Gastroesophageal sphincter (tissue), 4 donors: ENCODE data around the gene CEBPE. TPM values are rescaled to one million over a fixed set of nuclear protein-coding genes. Genes with fewer than 3 reads are reported as not detected.

Source experiments
- ATAC-seq: fragments of 150-250 bp; one replicate; pipeline ENCODE4 v1.9.1; 2016; ENCODE audit warnings: mild to moderate bottlenecking, moderate library complexity
- H3K27ac ChIP-seq, 4 donors: fragments of 200-600 bp; sonication (generic) in 3 of 4; 1 replicate in 3 of 4; 2 replicates in 1 of 4; pipeline ENCODE4 v1.5.1; 2016 to 2019
- H3K27me3 ChIP-seq: fragments of 200-600 bp; sonication (generic); one replicate; pipeline ENCODE4 v1.5.1; 2019
- H3K36me3 ChIP-seq, 2 donors: fragments of 200-600 bp; sonication (generic); one replicate each; pipeline ENCODE4 v1.5.1; 2019; ENCODE audit warnings: control low read depth in 1 of 2
- H3K4me1 ChIP-seq, 3 donors: fragments of 200-600 bp; sonication (generic); 1 replicate in 2 of 3; 2 replicates in 1 of 3; pipeline ENCODE4 v1.5.1; 2016 to 2019; ENCODE audit warnings: control low read depth in 2 of 3
- H3K4me3 ChIP-seq, 2 donors: fragments of 200-600 bp; sonication (generic); one replicate each; pipeline ENCODE4 v1.5.1; 2019; ENCODE audit warnings: mild to moderate bottlenecking in 1 of 2, moderate library complexity in 1 of 2
- H3K9me3 ChIP-seq, 3 donors: fragments of 200-600 bp; sonication (generic); one replicate each; pipeline ENCODE4 v1.5.1; 2017 to 2019; ENCODE audit warnings: control low read depth in 2 of 3
- CTCF ChIP-seq, 4 experiments: fragments of 200-600 bp in 2 of 4; fragments of 450-650 bp in 2 of 4; sonication (generic) in 1 of 4; IDR thresholded peaks; one replicate each; pipeline ENCODE4 v1.5.1; 2017 to 2019; ENCODE audit warnings: antibody characterized with exemption in 4 of 4, mild to moderate bottlenecking in 2 of 4, moderate library complexity in 2 of 4
- EP300 ChIP-seq: sonication (generic); formaldehyde crosslinking; IDR thresholded peaks from one replicate; pipeline ENCODE4 v1.6.1; 2017; ENCODE audit warnings: antibody characterized with exemption, mild to moderate bottlenecking
- POLR2A ChIP-seq, 2 donors: fragments of 450-650 bp; IDR thresholded peaks; one replicate each; pipeline ENCODE4 v1.6.1; 2017; ENCODE audit warnings: antibody characterized with exemption in 2 of 2, mild to moderate bottlenecking in 2 of 2, moderate library complexity in 1 of 2
- POLR2AphosphoS5 ChIP-seq: sonication (generic); formaldehyde crosslinking; IDR thresholded peaks from one replicate; pipeline ENCODE4 v1.6.1; 2017; ENCODE audit warnings: antibody characterized with exemption
- WGBS, 2 donors: methylation state at CpG; one replicate each; pipeline ENCODE4 v1.1.5; 2018; ENCODE audit warnings: low coverage in 1 of 2; 5-methylcytosine and 5-hydroxymethylcytosine counted together
- total RNA-seq, 4 donors: library from RNA; depleted of rRNA; stranded (reverse); fragments of >200 nt; gene quantifications; one replicate each; pipeline ENCODE4 v1.1.0, GENCODE V29; 2016

CEBPE gene
- total RNA-seq, 4 donors from 2014 or later: not detected

GRCh38 chr14:23141706-23142444, 22.8 kb upstream of the CEBPE start:
- Histone ChIP-seq H3K27ac (peak overlapping the region; percentile 72 to 95 (median 87)), H3K36me3 (peaks cover 0 to 52% of the 10 kb centered on the region in 2 donors), H3K27me3 (no peaks in the 10 kb centered on the region), H3K9me3 (no peaks in the 10 kb centered on the region), H3K4me3 (no peak overlapping the region), H3K4me1 (peaks cover 12 to 87% (median 16%) of the 10 kb centered on the region in 3 donors)
- TF ChIP-seq CTCF (IDR thresholded peaks at IDR 0.05) (no peak), POLR2AphosphoS5 (peak; percentile 87), EP300 (peak; percentile 22)
- 36 to 40% methylated on average over 2 to 5 of the region's 7 CpGs for WGBS, 2 donors
- peak; percentile 79 for ATAC-seq

- TF ChIP-seq POLR2A (IDR thresholded peaks at IDR 0.05) (no peak), EP300 (no peak), POLR2AphosphoS5 (no peak), CTCF (IDR thresholded peaks at IDR 0.05) (no peak)
- H3K27ac ChIP-seq: peak overlapping the region in 3 of 4 donors; percentile 39 to 95 (median 90)
- no peaks in the 10 kb centered on the region for H3K27me3 ChIP-seq
- 57% methylated on average over 5 of the region's 6 CpGs; no CpG with 5 or more reads in 1 of the 2 donors for WGBS, 2 donors
- no peaks in the 10 kb centered on the region for H3K9me3 ChIP-seq
- H3K4me3 ChIP-seq: no peak overlapping the region
- no peak for ATAC-seq
- peaks cover 0 to 67% of the 10 kb centered on the region in 2 donors for H3K36me3 ChIP-seq
- H3K4me1 ChIP-seq: peaks cover 7 to 73% (median 11%) of the 10 kb centered on the region in 3 donors
Observed at GRCh38 chr14:23140371-23140770, 21.3 kb upstream of the CEBPE start.

- H3K9me3 ChIP-seq: no peaks in the 10 kb centered on the region
- peak overlapping the region in 2 of 4 donors; percentile 90 to 95 for H3K27ac ChIP-seq
- H3K27me3 ChIP-seq: no peaks in the 10 kb centered on the region
- peaks cover 0 to 71% of the 10 kb centered on the region in 2 donors for H3K36me3 ChIP-seq
- H3K4me1 ChIP-seq: peaks cover 7 to 68% (median 11%) of the 10 kb centered on the region in 3 donors
- no peak for TF ChIP-seq POLR2AphosphoS5
- no peak for TF ChIP-seq POLR2A (IDR thresholded peaks at IDR 0.05)
- TF ChIP-seq CTCF (IDR thresholded peaks at IDR 0.05): no peak
- no peak for TF ChIP-seq EP300
- H3K4me3 ChIP-seq: no peak overlapping the region
- ATAC-seq: no peak
- WGBS, 2 donors: 93% methylated on average over 2 of the region's 2 CpGs; no CpG with 5 or more reads in 1 of the 2 donors
Observed at GRCh38 chr14:23139874-23140273, 20.8 kb upstream of the CEBPE start.

DNA sequence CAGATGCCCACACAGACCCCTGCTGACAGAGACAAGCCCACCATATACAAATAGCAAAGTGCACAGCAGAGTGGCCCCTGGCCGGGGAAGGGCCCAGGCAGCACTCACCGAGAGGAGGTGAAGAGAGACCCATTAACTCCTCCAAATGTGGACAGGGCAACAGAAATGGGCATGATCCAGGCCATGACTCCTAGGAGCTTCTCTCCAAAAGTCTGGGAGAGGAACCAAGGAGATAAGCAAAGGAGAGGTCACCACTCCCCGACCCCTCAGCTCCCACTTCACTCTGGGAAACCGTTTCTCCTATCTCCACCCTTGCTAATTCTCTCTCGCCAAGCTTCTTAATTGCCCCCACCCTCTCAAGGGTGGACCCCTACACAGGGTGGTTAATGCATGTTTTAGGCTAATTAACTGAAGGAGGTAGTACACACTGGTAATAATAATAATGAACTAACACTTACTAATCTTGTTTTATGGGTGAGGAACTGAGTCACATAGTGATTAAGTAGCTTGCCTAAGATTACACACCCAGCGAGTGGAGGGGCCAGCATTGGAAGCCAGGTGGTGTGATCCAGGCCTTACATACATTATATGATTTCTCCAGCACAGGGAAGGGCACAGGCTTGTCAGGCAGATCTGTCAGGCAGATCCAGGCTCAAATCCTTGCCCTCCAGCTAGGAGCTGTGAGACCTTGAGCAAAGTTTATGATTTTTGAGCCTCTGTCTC, 18.9 kb upstream of the CEBPE start:
- WGBS, 2 donors: 72 to 90% methylated on average over 3 of the region's 6 CpGs
- no peak overlapping the region for H3K4me3 ChIP-seq
- peaks cover 7 to 49% (median 10%) of the 10 kb centered on the region in 3 donors for H3K4me1 ChIP-seq
- H3K36me3 ChIP-seq: peaks cover 0 to 83% of the 10 kb centered on the region in 2 donors
- H3K27me3 ChIP-seq: no peaks in the 10 kb centered on the region
- TF ChIP-seq POLR2A (IDR thresholded peaks at IDR 0.05): no peak
- no peak for TF ChIP-seq POLR2AphosphoS5
- no peak for TF ChIP-seq CTCF (IDR thresholded peaks at IDR 0.05)
- no peak for TF ChIP-seq EP300
- ATAC-seq: no peak
- no peaks in the 10 kb centered on the region for H3K9me3 ChIP-seq
- H3K27ac ChIP-seq: peak overlapping the region; percentile 9 to 72 (median 50)
